H9 (cell line): ENCODE data around the gene PRKCA. TPM values are rescaled to one million over a fixed set of nuclear protein-coding genes. Genes with fewer than 3 reads are reported as not detected.

Experiments used
- DNase-seq: peaks from one replicate; pipeline ENCODE4 v3.0.0-alpha.2; 2017
- H2AFZ ChIP-seq: one replicate; pipeline ENCODE4 v1.6.1; 2013; ENCODE audit warnings: mild to moderate bottlenecking, low read length, control low read depth, moderate library complexity
- H2AK5ac ChIP-seq: 2 replicates; pipeline ENCODE4 v1.6.1; 2013; ENCODE audit warnings: low read length, control low read depth, mixed read lengths; ENCODE audit not compliant: insufficient read length
- H2BK120ac ChIP-seq: one replicate; pipeline ENCODE4 v1.6.1; 2013; ENCODE audit warnings: low read depth, mild to moderate bottlenecking, low read length, control low read depth, inconsistent platforms; ENCODE audit not compliant: poor library complexity, severe bottlenecking
- H2BK12ac ChIP-seq: 2 replicates; pipeline ENCODE4 v1.6.1; 2013; ENCODE audit warnings: low read length, control low read depth, mixed read lengths, low read depth; ENCODE audit not compliant: insufficient read length
- H2BK15ac ChIP-seq: 2 replicates; pipeline ENCODE4 v1.6.1; 2013; ENCODE audit warnings: low read depth, low read length, control low read depth
- H2BK20ac ChIP-seq: one replicate; pipeline ENCODE4 v1.6.1; 2013; ENCODE audit warnings: low read depth, mild to moderate bottlenecking, low read length, control low read depth, inconsistent platforms; ENCODE audit not compliant: poor library complexity, severe bottlenecking
- H2BK5ac ChIP-seq: 2 replicates; pipeline ENCODE4 v1.6.1; 2013; ENCODE audit warnings: low read length, control low read depth, mixed read lengths; ENCODE audit not compliant: insufficient read length
- H3K14ac ChIP-seq: 2 replicates; pipeline ENCODE4 v1.6.1; 2013; ENCODE audit warnings: low read length, control low read depth; ENCODE audit not compliant: insufficient read depth
- H3K18ac ChIP-seq: 2 replicates; pipeline ENCODE4 v1.6.1; 2013; ENCODE audit warnings: low read depth, mild to moderate bottlenecking, mixed read lengths, low read length, control low read depth; ENCODE audit not compliant: insufficient read length
- H3K23ac ChIP-seq: 2 replicates; pipeline ENCODE4 v1.6.1; 2013; ENCODE audit warnings: low read length, control low read depth, mixed read lengths, low read depth; ENCODE audit not compliant: insufficient read length
- H3K23me2 ChIP-seq: 2 replicates; pipeline ENCODE4 v1.6.1; 2013; ENCODE audit warnings: low read depth, mild to moderate bottlenecking, mixed read lengths, low read length, control low read depth; ENCODE audit not compliant: insufficient read length, poor library complexity, severe bottlenecking
- H3K27ac ChIP-seq: 2 replicates; pipeline ENCODE4 v1.5.1; 2013; ENCODE audit warnings: low read length, control low read depth, mixed read lengths, low read depth; ENCODE audit not compliant: insufficient read length
- H3K27me3 ChIP-seq: 2 replicates; pipeline ENCODE4 v1.6.1; 2013; ENCODE audit warnings: low read length, control low read depth, inconsistent platforms; ENCODE audit not compliant: insufficient read depth
- H3K4ac ChIP-seq: 2 replicates; pipeline ENCODE4 v1.6.1; 2013; ENCODE audit warnings: low read depth, mild to moderate bottlenecking, control low read depth, inconsistent platforms, low read length, moderate library complexity
- H3K4me1 ChIP-seq: 2 replicates; pipeline ENCODE4 v1.6.1; 2013; ENCODE audit warnings: low read length, control low read depth, inconsistent platforms; ENCODE audit not compliant: insufficient read depth
- H3K4me2 ChIP-seq: 2 replicates; pipeline ENCODE4 v1.6.1; 2013; ENCODE audit warnings: low read length, control low read depth, mixed read lengths; ENCODE audit not compliant: insufficient read length, insufficient read depth
- H3K56ac ChIP-seq: 2 replicates; pipeline ENCODE4 v1.6.1; 2013; ENCODE audit warnings: low read depth, mild to moderate bottlenecking, mixed read lengths, low read length, control low read depth; ENCODE audit not compliant: insufficient read length
- H3K79me1 ChIP-seq: 2 replicates; pipeline ENCODE4 v1.6.1; 2013; ENCODE audit warnings: low read depth, mild to moderate bottlenecking, moderate library complexity, low read length, control low read depth, inconsistent platforms; ENCODE audit not compliant: insufficient read depth, poor library complexity, severe bottlenecking
- H3K79me2 ChIP-seq: 2 replicates; pipeline ENCODE4 v1.6.1; 2013; ENCODE audit warnings: low read length, control low read depth, inconsistent platforms; ENCODE audit not compliant: insufficient read depth
- H3K9ac ChIP-seq: 2 replicates; pipeline ENCODE4 v1.6.1; 2013; ENCODE audit warnings: low read length, control low read depth, mixed read lengths; ENCODE audit not compliant: insufficient read length; ENCODE audit errors: extremely low read depth
- H3K9me3 ChIP-seq: one replicate; pipeline ENCODE4 v1.6.1; 2013; ENCODE audit warnings: low read depth, low read length, inconsistent platforms; ENCODE audit not compliant: control insufficient read depth
- H3T11ph ChIP-seq: one replicate; pipeline ENCODE4 v1.6.1; 2013; ENCODE audit warnings: mild to moderate bottlenecking, low read length, control low read depth, inconsistent platforms
- H4K20me1 ChIP-seq: one replicate; pipeline ENCODE4 v1.6.1; 2013; ENCODE audit not compliant: control insufficient read depth, insufficient read length, insufficient read depth
- H4K5ac ChIP-seq: 2 replicates; pipeline ENCODE4 v1.6.1; 2013; ENCODE audit warnings: low read depth, mild to moderate bottlenecking, mixed read lengths, low read length, control low read depth; ENCODE audit not compliant: insufficient read length
- H4K8ac ChIP-seq: replicated peaks from 2 replicates; pipeline ENCODE4 v1.6.1; 2013; ENCODE audit warnings: low read length, control low read depth, mixed read lengths, low read depth; ENCODE audit not compliant: insufficient read length
- H4K91ac ChIP-seq: 2 replicates; pipeline ENCODE4 v1.6.1; 2013; ENCODE audit warnings: low read depth, mild to moderate bottlenecking, moderate library complexity, mixed read lengths, low read length, control low read depth; ENCODE audit not compliant: insufficient read length
- H3K27ac Mint-ChIP-seq, 3 experiments: 2 replicates in 2 of 3; 3 replicates in 1 of 3; pipeline ENCODE4 v1.8.0; 2020 to 2021; ENCODE audit warnings: mixed read lengths in 3 of 3, mild to moderate bottlenecking in 1 of 3, moderate library complexity in 1 of 3
- H3K27me3 Mint-ChIP-seq: 2 replicates; pipeline ENCODE4 v1.8.0; 2021; ENCODE audit warnings: low read depth, mild to moderate bottlenecking, moderate library complexity, mixed read lengths
- H3K36me3 Mint-ChIP-seq, 3 experiments: 2 replicates in 2 of 3; 3 replicates in 1 of 3; pipeline ENCODE4 v1.8.0; 2020 to 2021; ENCODE audit warnings: low read depth in 3 of 3, mixed read lengths in 3 of 3; ENCODE audit not compliant: insufficient read depth in 1 of 3
- H3K4me1 Mint-ChIP-seq, 2 experiments: 2 replicates each; pipeline ENCODE4 v1.8.0; 2020; ENCODE audit warnings: mixed read lengths in 2 of 2
- H3K4me3 Mint-ChIP-seq, 2 experiments: 2 replicates in 1 of 2; 3 replicates in 1 of 2; pipeline ENCODE4 v1.8.0; 2020 to 2021; ENCODE audit warnings: mild to moderate bottlenecking in 2 of 2, mixed read lengths in 2 of 2, moderate library complexity in 1 of 2
- H3K9me3 Mint-ChIP-seq, 2 experiments: 2 replicates in 1 of 2; 3 replicates in 1 of 2; pipeline ENCODE4 v1.8.0; 2020; ENCODE audit warnings: mild to moderate bottlenecking in 2 of 2, mixed read lengths in 2 of 2, moderate library complexity in 1 of 2
- CTCF ChIP-seq: fragments of 200-600 bp; sonication (generic); conservative IDR thresholded peaks from 3 replicates; pipeline ENCODE4 v1.8.0; 2021; ENCODE audit warnings: antibody characterized with exemption, mild to moderate bottlenecking
- WGBS: extraction: QIAGEN DNeasy Blood & Tissue Kit; methylation state at CpG from one replicate; pipeline ENCODE4 v1.1.7; 2013; ENCODE audit warnings: missing lambda C conversion rate, low lambda C conversion rate, mixed read lengths; ENCODE audit not compliant: insufficient read length; ENCODE audit errors: extremely low coverage; 5-methylcytosine and 5-hydroxymethylcytosine counted together
- total RNA-seq: library from RNA; stranded (reverse); gene quantifications from 2 replicates; pipeline ENCODE4 v1.2.1, GENCODE V29; 2021

PRKCA gene
- total RNA-seq, 1 experiment from 2014 or later: 10.5 TPM

GRCh38 chr17:66722341-66722740 lies 419.9 kb downstream of the PRKCA start:
- no peaks in the 10 kb centered on the region for H3K27me3 ChIP-seq
- H2AFZ ChIP-seq: no peak overlapping the region
- peaks cover 7% of the 10 kb centered on the region; the same call in 1 of the 2 replicates for H3K4me1 ChIP-seq
- Mint-ChIP-seq H3K36me3 (no peaks in the 10 kb centered on the region; a peak in 1 of 7 replicates), H3K4me3 (no peak overlapping the region), H3K4me1 (peaks cover 38 to 39% of the 10 kb centered on the region in 2 experiments), H3K9me3 (no peaks in the 10 kb centered on the region), H3K27ac (no peak overlapping the region), H3K27me3 (peaks cover 1% of the 10 kb centered on the region; the same call in 1 of the 2 replicates)
- no peak overlapping the region for H2BK20ac ChIP-seq
- no peak overlapping the region for H3K9ac ChIP-seq
- no peak overlapping the region for H2BK12ac ChIP-seq
- no peak overlapping the region for H4K5ac ChIP-seq
- H3T11ph ChIP-seq: no peak overlapping the region
- H3K79me1 ChIP-seq: no peaks in the 10 kb centered on the region
- H3K4me2 ChIP-seq: no peak overlapping the region
- no peak overlapping the region for H4K8ac ChIP-seq
- H3K23ac ChIP-seq: no peak overlapping the region
- no peak overlapping the region for H3K56ac ChIP-seq
- no peak overlapping the region for H3K27ac ChIP-seq
- H3K9me3 ChIP-seq: no peaks in the 10 kb centered on the region
- TF ChIP-seq CTCF: no peak
- DNase-seq: peak; percentile 5
- H3K18ac ChIP-seq: no peak overlapping the region
- no peak overlapping the region for H2BK120ac ChIP-seq
- H3K4ac ChIP-seq: no peak overlapping the region
- no peak overlapping the region for H4K91ac ChIP-seq
- H3K14ac ChIP-seq: no peak overlapping the region
- H2AK5ac ChIP-seq: no peak overlapping the region
- WGBS: no CpG with 5 or more reads among the region's 2 CpGs
- no peak overlapping the region for H2BK5ac ChIP-seq
- no peaks in the 10 kb centered on the region for H3K79me2 ChIP-seq
- no peaks in the 10 kb centered on the region for H3K23me2 ChIP-seq
- no peak overlapping the region for H2BK15ac ChIP-seq
- H4K20me1 ChIP-seq: no peaks in the 10 kb centered on the region
